Skeletal muscle cell (primary cell): ENCODE measurements around the gene CPB2.

Experiments
- DNase-seq: peaks from one replicate; pipeline ENCODE4 v3.0.0-alpha.2; 2010; ENCODE audit warnings: low read depth
- H3K4me3 ChIP-seq: 2 replicates; pipeline ENCODE4 v1.5.1; 2011; ENCODE audit warnings: low read depth, mild to moderate bottlenecking, control low read depth, low read length, moderate library complexity

CPB2 gene, protein sequence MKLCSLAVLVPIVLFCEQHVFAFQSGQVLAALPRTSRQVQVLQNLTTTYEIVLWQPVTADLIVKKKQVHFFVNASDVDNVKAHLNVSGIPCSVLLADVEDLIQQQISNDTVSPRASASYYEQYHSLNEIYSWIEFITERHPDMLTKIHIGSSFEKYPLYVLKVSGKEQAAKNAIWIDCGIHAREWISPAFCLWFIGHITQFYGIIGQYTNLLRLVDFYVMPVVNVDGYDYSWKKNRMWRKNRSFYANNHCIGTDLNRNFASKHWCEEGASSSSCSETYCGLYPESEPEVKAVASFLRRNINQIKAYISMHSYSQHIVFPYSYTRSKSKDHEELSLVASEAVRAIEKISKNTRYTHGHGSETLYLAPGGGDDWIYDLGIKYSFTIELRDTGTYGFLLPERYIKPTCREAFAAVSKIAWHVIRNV

DNA sequence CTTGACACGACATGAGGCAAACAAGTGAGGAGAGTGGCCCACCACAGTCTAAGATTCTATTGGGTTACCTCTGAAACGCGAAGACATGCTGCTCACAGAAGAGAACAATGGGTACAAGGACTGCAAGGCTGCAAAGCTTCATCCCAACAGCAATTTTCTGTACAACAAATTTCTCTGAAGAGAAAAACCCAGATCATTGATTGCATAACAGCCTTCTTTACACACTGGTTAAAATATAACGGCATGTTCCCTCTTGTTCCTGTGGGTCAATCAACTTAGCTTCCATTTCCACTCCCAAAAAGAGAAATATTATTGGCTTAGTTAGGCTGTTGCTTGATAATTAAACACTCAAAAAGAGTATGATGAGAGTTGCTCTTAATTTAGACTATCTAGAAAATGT, at the start of gene CPB2:
TSS of gene CPB2 (minus strand) at position 166 of the 400 bp plus-strand sequence. CDS start at position 142, 24 bp downstream.
- no peak within 1 kb of the TSS for H3K4me3 ChIP-seq
- no peak for DNase-seq

DNA sequence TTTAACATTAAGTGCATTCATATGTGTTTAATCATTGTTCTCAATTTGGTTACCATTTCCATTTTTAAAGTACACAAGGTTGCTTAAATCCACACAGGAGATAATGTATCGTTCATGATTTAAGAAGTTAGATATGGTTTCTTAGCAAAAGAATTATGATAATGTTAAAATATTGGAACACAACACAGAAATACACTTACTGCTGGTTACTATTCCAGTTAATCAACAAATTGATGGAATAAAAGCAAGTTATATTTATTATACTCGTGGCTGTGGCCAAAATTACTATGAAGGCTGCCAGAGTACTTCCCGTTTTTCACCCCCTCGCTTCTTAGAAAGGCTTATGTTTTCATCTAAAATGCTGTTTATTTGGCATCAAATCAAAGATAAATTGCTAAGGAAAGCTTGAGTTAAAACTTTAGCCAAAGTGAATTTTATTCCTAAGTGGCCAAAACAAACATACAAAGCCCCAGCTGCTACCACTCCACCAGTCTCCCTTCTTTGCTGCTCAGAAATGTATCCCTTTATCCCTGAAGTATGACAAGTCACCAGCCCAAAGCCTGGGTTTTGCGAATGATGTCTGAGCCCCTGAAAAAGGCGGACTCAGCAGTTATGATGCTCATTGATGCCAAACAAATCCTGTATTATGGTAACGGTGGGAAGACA, 49.4 kb upstream of the CPB2 start:
- no peak for DNase-seq
- no peak overlapping the region for H3K4me3 ChIP-seq

DNA sequence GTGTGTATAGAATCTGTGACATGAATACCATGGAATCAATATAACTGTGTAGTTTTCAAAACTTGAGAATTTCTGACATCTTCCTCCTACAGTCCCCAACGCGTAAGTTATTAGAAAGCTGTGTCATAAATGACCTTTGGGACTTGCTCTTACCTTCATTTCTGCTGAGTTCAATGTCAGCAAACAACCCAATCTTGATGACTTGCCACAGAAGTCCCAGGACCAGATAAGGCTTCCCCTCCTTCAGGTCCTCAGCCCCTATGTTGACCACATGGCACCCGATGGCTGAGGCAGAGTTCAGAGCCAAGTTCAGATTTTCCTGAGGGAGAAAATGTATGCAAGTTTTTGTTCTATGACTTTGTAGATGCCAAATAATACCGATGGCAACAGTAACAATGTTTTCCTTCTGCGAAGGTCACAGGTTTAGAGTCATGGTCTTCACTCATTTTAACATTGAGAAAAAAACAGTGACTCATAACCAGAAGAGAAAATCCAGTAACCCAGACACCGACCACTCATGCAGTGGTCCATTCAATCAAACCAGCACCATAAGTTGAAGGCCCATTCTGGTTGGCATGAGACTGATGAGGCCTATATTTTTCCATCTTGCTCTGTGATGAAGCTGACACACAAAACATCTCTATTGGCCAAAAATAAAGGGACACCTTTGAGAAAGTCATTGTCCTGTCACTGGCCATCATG, 47.9 kb upstream of the CPB2 start:
- no peak overlapping the region for H3K4me3 ChIP-seq
- no peak for DNase-seq

DNA sequence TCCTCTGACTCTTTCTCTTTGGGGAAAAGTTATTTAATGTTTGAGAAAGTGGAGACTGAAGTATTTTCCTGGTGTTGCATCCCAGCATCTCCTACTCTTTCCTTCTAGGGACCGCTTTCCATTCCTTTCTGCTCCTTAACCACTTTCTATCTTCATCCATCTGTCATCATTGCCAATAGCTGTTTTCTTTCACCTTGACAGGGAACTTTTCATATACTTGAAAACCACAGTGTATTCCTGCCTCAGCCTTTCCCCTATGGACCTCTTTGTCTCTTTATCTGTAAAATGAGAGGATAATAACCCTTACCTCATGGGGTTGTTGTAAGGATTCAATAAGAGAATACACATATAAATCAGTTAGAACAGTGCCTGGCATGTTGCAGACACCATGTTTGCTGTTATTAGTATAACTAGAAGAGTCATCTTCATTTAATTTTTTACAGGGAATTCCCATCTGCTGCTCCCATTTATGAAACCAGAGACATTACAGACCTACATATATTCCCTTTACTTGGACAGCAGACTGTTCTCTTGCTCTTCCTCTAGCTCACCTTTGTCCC, 45.4 kb upstream of the CPB2 start:
- no peak for DNase-seq
- no peak overlapping the region for H3K4me3 ChIP-seq

DNA sequence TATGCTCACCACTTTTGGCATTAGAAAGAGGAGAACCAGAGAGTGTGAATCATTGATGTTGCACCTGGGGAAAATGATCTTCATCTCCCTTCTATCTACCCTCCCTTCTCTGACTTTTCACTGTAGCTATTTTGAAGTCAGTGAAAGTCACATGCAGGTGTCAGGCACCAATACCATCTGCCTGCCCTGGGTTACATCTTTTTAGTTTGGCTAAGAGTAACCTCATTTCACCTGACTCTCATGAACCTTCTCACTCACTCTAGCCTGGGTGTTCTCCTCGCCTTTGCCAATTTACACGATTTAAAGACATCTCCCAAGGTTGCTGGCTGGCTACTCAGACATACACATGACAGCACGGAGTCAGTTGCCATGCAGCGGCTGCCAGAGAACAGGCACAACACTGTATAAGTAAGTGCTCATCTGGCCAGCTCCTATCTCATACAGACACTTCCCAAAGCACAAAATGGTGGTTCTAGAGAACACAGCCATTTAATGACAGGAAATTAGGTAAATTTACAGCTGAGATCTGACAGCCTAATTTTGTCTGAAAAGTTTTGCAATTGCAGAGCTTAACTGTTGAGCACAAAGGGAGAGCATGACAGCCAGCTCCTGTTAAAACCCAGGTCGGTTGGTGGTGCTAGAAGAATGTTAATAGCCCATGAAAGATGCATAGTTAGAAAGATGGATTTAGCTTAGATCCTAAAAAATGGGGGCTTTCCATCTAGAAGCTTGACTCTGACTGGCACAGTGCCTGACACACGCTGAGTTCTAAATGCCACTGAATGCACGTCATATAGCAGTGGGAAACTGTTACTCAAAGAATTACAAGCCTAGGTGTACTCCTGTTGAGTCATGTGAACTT, 44.7 kb upstream of the CPB2 start:
- H3K4me3 ChIP-seq, result no peak overlapping the region
- DNase-seq, result peak; percentile 51

DNA sequence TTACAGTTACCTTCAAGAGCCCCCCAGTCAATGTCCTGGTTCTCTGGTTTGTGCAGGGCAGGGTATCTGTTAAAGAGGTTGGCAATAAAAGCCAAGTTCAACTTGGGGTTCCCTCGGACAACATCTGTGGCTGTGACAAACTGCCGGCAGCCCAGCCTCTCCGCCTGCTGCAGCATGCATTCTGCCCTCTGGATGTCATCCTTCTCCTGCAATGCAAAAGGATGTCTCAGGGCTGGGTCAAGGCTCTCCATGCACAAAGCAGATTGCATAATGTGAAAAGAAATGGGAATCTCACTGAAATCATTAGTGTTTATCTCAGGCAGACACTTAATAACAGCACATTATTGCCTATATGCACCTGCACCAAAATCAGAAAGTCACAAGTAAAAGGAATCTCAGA, 42.1 kb upstream of the CPB2 start:
- no peak overlapping the region for H3K4me3 ChIP-seq
- DNase-seq, result no peak

DNA sequence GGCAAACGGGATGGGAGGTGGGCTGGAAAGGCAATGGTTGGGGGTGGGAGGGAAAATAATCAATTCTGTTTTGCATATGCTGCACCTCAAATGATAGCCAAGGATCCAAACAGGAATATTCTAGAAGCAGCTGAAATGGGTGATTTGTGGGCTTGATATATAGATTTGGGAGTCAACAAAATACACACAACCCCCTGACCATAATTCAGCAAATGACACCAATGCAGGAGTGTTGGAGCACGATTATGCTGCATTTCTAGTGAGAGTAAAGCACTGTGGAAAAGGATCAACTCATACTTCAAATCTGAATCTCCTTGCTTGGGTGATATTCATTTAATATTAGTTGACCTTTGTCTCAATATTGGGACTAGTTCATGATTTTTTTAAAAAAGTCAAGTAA, 41.1 kb upstream of the CPB2 start:
- no peak overlapping the region for H3K4me3 ChIP-seq
- DNase-seq, result no peak

DNA sequence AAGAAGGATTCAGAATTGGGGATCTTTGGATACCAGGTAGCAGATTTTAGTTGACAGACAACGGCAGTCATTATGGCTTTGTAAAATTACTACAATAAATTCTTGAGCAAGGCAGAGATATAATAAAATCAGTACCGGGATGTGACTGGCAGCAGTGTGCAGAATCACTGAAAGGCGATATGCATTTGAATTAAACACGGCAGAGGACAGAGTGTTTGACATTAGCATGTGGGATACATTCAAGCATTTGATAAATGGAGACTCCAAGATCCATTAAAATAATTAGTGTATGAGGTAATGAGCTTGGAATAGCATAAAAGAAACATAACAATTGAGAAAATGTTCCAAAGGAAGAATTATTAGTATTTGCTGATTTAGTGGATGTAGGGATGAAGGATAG, 40.3 kb upstream of the CPB2 start:
- DNase-seq, result no peak
- H3K4me3 ChIP-seq, result no peak overlapping the region

DNA sequence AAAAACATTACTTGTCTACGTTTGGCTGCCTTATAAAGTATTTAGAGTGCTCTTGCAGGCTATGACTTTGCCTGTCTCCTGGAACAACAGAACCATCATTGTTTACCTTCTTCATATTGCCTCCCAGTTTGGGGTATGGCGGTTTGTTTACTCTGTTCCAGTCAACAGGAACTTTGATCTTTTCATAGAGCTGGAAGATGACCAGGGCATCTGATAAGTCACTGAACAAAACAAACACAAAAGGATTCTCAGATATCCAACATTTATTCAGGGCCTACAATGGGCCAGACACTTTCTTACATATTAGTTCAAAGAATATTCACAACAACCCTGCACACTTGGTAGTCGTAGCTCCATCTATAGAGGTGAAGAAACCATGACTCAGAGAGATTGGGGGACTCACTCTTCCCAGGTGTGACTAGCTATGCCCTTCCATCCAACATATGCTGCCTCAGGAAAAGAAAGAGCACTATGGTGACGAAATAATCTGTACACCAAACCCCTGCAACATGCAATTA, 38.4 kb upstream of the CPB2 start:
- no peak overlapping the region for H3K4me3 ChIP-seq
- no peak for DNase-seq

DNA sequence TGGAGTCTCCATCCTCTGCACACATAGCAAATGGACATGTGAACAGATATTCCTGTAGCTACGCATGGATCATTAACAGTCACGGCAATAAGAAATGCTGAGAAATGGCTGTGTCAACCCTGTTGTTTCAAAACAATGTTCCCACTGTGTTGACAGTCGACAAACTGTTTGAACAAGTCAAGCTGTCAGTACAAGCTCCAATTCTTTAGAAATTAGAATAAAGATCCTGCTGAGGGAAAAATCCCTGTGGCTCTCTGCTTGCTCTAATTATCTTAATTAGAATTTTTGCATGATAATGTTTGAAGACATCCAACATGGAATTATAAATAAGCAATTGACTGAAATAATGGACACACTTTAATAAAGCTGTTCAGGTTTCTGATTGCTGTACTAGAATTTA, 37.9 kb upstream of the CPB2 start:
- H3K4me3 ChIP-seq, result no peak overlapping the region
- no peak for DNase-seq

DNA sequence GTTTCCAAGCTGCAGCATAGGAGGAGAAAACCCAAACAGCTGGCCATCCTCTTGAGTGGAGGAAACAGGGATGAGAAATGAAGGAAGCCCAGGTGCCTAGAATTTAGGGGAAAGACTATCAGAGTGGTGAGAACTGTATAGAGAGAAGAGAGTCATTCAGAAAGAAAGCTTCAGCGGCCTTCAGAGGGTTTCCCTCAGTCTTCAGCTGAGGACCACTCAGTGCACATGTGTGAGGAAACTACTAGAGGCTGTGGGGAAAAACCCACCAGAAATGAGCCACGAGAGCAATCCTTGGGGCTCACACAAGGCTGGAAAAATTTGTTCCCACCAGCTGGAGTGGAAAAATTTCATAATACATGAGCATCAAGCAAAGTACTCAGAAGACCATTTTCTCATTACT, 35.2 kb upstream of the CPB2 start:
- no peak overlapping the region for H3K4me3 ChIP-seq
- DNase-seq, result no peak

DNA sequence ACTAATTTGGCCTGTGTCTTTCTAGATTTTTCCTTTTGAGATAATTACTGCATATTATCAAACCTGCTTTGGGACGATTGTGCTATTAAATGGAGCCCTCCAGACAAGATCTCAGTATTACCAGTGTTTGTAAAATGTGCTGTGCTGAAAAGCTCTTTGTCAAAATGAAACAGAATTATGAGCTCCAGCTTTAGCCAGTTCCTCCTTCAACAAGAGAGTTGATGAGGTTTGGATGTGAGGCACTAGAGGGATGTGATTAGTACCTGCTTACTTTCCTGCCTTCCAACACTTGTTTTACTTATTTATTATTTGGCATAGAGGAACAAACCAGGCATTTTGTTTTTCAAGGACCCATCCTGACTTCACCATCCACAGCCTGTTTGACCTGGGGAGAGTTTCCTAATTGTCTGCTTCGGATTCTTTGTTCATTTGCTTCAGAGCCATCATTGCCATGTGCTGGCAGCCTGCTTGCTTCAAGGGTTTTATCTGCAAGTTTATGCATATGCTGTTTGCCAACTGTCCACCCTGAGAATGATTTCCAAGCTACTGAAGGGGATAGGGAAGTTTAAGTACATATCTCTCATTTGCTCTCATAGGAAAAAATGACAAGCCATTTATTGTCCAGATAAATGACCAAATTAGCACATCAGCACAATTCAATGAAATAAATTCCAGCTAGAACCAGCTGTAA, 32.9 kb upstream of the CPB2 start:
- no peak for DNase-seq
- H3K4me3 ChIP-seq, result no peak overlapping the region

DNA sequence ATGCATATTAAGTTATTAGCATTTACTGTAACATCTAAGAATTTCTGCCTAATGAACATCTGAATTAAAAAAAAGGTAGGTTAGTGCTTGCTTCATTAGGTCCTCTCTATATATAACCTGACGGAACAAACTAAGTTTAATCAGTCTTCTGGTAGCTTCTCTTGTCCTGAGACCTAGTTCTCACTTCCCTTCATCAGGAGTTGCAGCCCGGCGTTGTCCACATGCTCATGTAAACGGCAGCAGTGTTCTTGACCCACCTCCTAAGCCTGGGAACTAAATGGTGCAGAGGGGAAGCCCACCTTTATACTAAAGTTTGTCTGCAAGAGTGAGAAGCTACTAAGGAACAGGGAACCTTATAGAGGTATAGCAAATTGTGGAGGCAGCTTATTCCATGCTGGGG, 31.9 kb upstream of the CPB2 start:
- no peak for DNase-seq
- H3K4me3 ChIP-seq, result no peak overlapping the region

DNA sequence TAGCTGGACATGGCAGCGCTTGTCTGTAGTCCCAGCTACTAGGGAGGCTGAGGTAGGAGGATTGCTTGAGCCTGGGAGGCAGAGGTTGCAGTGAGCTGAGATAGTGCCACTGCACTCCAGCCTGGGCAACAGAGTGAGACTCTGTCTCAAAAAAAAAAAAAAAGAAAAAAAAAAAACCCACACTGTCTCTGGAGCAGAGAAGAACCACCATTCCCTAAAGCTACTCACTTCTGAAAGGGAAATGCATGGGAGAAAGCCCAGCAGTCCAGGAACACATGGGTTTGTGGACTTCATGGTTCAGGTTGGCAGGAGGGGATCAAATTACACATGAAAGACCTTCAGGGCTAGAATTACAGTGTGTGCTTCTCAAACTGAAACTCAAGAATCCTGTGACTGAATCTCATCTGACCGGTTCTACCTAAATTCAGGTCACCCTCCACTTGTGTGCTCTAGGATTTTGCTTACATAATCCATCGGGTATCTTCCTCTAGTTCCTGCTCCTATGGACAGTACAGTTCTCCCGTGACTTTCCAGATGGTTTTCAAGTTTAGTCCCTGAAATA, 30.2 kb upstream of the CPB2 start:
- no peak for DNase-seq
- no peak overlapping the region for H3K4me3 ChIP-seq

DNA sequence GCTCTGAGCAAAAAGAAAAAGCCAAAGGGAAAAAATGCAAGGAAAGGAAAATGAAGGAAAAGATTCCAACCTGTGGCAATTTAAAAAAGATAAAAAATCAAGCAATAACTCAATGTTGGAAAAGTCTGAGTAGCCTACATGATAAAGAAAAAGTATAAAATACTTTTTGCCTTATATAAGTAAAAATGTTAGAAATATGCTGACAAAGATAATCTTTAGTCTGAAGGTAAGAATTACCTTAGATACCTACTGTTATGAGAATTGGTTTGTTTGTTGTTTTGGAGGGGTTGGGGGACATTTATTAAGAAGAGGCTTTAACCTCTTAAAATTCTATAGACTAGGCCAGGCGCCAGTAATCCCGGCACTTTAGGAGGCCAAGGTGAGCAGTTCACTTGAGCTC, 29.7 kb upstream of the CPB2 start:
- DNase-seq, result no peak
- H3K4me3 ChIP-seq, result no peak overlapping the region

DNA sequence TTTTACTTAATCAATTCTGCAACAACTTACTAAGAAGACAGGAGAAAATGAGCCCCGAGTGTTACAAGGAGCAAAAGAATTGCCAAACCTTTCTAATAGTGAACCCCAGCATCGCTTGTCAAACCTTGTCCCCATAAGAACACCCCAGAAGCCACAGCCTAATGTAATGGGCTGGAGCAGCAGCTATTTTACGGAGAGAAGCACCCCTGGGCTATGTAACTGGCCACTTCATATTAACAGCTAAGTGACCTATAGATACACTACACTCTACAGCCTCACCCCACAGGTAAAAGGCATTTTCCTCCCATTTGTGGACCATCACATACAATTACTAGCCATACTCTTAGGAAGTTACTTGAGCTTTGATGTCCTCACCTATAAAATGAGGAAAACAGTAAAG, 27.3 kb upstream of the CPB2 start:
- no peak for DNase-seq
- no peak overlapping the region for H3K4me3 ChIP-seq

DNA sequence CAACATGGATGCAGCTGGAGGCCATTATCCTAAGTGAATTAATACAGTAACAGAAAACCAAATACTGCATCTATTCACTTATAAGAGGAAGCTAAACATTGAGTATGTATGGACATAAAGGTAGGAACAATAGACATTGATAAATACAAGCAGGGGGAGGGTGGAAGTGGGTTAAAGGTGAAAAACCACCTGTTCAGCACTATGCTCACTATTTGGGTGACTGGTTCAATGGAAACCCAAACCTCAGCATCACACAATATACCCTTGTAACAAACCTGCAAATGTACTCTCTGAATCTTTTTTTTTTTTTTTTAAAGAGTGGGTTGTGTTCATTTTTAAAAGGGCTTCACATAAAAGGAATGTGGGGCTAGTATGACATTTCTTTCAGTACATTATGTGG, 26.9 kb upstream of the CPB2 start:
- no peak overlapping the region for H3K4me3 ChIP-seq
- DNase-seq, result no peak

DNA sequence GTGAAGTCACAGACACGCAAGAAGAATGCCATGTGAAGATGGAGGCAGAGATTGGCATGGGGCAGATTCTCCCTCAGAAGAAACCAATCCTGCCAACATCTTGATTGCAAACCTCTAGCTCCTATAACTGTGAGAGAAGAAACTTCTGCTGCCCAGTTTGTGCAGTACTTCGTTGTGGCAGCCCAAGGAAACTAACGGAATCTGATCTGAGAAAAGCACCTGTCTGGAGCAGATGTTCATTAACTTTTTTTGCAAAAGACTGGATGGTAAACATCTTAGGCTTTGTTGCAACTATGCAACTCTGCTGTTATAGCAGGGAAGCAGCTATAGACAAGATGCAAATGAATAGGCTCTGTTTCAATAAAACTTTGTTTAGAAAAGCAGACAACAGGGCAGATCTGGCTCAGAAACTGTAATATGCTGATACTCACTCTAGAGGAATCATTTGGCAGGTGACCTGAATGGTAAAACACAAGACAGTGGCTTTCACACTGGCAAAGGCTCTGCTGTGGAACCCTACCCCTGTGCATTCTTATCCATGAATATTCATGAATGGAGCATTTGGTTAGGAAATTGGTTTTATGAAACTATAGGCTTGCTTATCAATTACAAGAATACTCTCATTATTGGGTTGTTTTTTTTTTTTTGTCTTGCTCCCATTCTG, 25.3 kb upstream of the CPB2 start:
- no peak for DNase-seq
- H3K4me3 ChIP-seq, result no peak overlapping the region
